PC-3 (cell line): ENCODE results near the gene BLMH.

ENCODE experiments used
- CTCF ChIP-seq: fragments of 300-600 bp; sonication (generic); conservative IDR thresholded peaks from 2 replicates; pipeline ENCODE4 v1.5.1; 2017; ENCODE audit warnings: antibody characterized with exemption, low read depth, mild to moderate bottlenecking, low read length
- EZH2 ChIP-seq: fragments of 300-600 bp; sonication (generic); IDR thresholded peaks from one replicate; pipeline ENCODE4 v1.6.1; 2017; ENCODE audit warnings: antibody characterized with exemption, mild to moderate bottlenecking, low read length; ENCODE audit not compliant: unreplicated experiment
- EZH2phosphoT487 ChIP-seq: fragments of 300-600 bp; sonication (generic); IDR thresholded peaks from 2 replicates; pipeline ENCODE4 v1.6.1; 2018; ENCODE audit warnings: mild to moderate bottlenecking, antibody characterized with exemption, low read length, borderline replicate concordance

- no peak for TF ChIP-seq CTCF
- no peak for TF ChIP-seq EZH2phosphoT487
- TF ChIP-seq EZH2: no peak
These were observed 80.8 kb downstream of the BLMH start for GRCh38 chr17:30210901-30211300.
